ENCODE measurements around the gene PTPN22.

PTPN22 gene

DNA sequence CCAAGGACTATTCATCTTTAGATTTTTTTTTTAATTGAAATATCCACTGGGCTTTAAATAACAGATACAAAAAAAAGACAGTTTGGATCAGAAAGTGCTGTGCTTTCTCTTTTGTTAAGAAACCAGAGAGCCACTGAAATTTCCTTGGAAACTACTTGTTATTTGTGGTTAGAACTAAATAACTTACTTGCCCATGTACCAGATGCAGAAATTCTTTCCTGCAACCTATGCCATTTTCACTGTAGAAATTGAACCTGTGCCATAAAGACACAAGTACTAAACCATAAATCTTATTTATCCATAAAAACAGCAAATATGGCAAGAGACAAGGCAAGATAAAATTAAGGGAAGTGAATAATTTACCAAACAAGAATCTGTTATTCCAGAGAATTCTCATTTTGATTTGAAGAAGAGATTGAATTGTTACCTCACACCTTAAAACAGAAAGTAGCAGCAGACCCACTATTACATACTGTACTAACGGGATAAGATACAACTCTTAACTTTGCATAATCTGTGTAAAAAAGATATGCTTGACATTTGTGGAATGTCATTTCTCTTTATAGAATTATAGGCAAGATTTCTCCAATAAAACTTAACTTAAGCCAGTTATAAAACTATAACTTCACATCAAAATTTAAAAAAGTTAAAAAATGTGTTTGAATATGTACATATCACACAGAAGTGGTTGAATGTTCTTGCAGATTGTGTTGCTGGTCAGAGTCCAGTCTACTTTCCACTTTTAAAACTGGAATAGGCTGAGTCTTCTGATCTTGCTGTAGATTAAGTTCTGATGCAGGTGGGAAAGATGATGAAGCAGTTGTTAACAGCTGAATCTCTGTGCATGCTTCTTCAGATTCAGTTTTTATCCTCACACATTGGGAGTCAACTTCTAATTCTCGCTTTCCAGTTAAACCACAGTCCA, 105.9 kb downstream of the PTPN22 start:
- no peak for DNase-seq (ENCODE audit: low read depth in 3 of 3, low spot score in 1 of 3)

All from stimulated activated CD4-positive, alpha-beta T cell treated with anti-CD3 and anti-CD28 coated beads, TNF-alpha, amount 100 ng/mL, for 1 hour (primary cell).